Stimulated activated CD4-positive, alpha-beta T cell treated with anti-CD3 and anti-CD28 coated beads, TNF-alpha, amount 100 ng/mL, for 24 hours (primary cell): ENCODE measurements around the gene EXOC3.
"Not testable (repeated sequence)": the region's sequence is repeated elsewhere in the genome, so short reads cannot be mapped to it uniquely, and the experiment has no call there.

ENCODE experiments used
- DNase-seq, 3 experiments: peaks; one replicate each; pipeline ENCODE4 v3.0.0-alpha.2; 2020; ENCODE audit warnings: low read depth in 3 of 3

The EXOC3 gene

DNA sequence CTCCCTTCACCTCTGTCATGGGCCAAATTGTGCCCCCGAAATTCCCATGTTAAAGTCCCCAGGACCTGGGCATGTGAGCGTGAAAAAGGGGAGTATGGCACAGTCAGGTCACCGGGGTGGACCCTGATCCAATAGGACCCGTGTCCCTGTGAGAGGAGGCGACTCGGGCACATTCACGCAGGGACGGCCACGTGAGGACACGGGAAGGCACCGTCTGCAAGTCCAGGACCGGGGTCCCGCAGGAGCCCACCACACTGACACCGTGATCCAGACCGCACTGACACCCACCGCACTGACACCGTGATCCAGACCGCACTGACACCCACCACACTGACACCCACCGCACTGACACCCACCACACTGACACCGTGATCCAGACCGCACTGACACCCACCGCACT, 43.6 kb downstream of the EXOC3 start:
- not testable (repeated sequence) for DNase-seq

DNA sequence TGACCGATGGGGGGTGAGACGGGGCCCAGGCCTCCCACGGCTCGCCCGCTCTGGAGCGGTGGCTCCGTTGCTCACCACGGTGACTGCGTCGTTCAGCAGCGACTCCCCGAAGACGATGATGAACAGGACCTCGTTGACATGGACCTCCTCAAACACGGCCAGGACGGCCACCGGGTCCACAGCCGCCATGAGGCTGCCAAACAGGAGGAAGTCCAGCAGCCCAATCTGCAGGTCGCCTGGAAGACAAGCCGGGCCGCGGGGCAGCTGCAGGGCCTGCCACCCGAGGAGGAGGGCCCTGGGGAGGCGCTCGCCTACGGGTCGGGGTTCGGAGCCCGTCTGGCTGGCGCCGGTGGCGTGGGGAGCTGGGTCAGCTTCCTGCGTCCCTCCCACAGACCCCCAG, 45.3 kb downstream of the EXOC3 start:
- no peak for DNase-seq

DNA sequence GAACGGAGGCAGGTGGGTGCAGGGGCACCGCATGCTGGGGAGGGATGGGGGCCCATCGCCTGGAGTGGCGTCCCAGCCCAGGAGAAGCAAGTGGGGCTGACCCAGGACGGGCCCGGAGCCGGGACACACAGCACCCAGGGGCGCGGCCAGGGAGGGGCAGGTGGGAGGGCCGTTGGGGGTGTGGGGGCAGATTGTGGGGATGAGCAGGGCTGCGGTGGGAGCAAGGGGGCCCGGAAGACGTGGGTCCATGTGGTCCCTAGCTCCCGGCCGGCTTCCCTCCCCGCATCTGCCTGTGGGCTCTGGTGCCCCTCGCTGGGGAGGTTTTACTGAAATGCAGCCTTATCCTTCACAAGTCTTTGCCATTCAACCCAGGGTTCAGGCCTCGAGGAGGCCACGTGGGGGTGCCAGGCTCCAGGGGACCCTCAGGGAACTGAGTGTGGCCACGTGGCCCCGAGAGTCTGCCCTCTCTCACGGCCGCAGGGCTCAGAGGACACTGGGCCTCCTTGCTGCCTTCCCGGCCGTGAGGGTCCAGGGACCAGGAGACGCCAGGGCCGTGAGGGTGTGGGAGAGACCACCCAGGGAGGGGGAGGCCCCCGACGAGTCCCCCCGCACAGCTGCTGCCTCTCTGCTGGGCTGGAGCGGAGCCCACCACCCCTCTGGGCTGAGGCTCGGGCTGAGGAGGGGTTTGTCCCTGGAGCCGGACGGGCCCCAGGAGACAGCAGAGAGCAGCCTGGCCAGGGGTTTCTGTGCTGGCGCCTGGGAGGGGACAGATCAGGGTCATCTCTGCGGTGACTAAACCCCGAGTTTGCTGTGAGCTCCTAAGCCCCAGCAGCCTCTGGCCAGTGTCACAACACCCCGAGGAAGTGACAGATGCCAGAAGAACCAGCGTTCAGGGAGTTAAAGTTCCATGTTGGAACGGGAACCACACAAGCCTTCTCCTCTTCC, 46.0 kb downstream of the EXOC3 start:
- DNase-seq: no peak

DNA sequence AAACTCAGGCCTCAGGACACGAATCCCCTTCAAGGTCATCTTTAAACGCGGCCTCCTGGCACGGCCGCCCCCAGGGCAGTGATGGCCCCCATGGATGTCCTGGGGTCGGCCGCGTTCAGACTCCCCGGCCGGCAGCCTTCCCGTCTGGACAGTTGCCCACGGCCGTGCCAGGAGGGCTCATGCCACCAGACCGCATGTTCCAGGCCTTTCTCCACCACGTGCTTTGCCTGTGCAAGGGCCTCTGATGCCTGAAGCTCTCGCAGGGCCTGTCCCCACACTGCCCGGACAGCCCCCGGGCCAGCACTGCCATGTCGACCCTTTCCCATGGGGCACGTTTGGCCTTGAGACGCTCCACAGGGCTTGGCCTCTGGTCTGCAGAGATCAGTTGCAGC, 46.7 kb downstream of the EXOC3 start:
- no peak for DNase-seq

DNA sequence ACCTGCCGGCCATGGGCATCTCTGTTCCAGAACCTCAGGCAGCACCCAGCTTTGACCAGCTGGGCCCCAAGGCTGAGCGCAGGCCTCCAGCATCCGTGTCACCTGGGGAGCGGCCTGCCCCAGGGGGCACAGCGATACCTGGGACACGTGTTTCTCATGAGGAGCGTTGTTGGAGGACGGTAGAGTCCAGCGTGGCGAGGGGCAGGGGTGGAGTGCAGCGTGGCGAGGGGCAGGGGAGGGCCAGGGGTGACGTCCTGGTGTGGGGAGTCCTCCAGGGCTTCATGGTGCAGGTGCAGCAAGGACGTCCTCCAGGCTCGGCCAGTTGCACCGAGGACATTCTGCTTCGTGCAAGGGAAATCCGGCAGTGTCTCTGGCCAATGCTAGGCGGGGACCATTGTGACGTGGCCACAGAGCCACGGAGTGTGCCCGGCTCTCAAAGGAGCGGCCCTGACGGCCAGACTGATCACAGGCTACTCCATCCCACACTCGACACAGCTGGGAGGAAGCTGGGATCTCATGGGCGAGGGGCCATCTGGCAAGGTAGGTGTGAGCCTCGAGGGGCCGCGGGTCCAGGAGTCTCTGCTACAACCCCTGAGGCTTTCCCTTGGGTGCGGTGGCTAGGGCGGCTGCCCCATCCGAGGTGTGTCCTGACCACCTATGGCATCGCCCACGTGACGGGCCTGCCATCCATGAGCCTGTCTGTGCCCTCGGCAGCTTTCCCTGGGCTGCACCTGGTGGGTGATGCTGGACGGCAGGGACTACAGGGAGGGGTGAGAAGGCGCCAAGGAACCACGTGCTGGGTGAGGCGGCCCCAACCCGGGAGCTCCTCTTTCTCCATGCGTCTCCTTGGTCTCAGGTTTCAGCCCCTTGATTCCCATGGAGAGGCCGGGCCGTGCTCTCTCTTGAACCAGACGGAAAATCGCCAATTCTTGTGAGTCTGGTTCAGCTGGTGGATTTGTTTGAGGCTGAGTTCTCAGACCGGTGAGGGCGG, 47.4 kb downstream of the EXOC3 start:
- DNase-seq: no peak

DNA sequence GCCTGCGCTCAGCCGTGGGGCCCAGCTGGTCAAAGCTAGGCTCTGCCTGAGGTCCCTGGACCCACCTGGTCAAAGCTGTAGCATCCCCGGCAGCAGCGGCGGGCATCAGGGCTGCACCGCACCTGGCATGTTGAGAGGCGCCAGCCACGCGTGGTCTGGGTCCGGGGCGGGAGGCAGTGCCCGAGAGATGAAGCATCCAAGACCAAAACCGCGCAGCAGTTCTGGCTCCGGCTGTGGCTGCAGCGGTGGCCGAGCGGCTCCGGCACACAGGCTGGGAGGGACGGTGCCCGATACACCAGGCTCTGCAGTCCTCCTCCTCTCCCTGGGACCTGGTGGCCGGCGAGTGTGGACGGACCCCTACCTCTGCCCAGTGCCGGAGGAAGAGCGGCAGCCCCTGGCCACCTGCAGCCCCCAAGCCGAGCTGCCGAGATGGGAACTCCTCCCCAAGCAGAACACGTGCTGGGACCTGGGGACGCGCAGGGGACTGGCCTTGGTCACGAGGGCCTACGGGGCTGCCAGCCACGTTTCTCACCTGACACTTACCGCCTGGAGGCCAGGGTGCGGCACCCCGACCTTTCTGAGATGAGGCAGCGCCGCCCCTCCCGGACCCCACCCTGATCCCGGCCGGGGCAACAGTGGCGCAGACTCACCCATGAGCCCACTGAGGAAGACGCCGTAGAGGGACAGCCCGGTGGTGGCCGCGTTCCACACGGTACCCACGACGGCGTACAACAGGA, 48.3 kb downstream of the EXOC3 start:
- DNase-seq: no peak

DNA sequence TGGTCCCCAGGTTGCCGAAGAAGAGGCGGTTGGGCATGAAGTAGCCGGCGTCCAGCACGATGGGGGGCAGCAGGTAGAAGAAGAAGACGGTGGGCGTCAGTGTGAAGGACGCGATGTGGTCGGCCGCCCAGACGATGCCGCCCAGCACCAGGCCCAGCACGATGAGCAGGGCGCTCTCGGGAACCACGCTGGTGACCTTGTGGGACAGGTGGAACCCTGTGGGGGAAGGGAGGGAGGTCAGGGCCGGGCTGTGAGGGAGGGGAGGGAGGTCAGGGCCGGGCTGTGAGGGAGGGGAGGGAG, 48.8 kb downstream of the EXOC3 start:
- no peak for DNase-seq

DNA sequence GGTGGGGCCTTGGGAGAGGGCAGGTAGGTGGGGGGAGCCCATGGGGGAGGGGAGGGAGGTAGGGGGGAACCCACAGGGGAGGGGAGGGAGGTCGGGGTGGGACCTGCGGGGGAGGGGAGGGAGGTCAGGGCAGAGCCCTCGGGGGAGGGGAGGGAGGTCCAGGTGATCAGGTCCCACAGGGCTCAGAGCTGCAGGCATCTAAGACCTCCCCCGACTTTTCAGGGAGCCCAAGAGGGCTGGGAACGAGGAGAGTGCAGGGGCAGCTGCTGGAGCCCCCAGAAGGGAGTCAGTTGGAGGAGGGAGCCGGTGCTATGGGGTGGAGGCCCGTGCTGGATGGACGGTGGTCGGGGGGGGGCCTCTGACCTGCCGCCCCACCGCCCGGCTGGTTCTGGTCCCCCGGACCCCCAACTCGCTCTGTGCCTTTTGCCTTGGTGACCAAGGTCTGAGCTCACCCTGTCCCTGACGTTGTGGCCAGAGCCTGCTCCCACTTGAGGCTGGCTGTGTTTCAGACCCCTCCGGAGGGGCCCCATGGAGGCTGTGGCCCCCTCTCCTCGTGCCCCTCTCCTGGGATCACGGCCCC, 49.4 kb downstream of the EXOC3 start:
- DNase-seq: no peak

DNA sequence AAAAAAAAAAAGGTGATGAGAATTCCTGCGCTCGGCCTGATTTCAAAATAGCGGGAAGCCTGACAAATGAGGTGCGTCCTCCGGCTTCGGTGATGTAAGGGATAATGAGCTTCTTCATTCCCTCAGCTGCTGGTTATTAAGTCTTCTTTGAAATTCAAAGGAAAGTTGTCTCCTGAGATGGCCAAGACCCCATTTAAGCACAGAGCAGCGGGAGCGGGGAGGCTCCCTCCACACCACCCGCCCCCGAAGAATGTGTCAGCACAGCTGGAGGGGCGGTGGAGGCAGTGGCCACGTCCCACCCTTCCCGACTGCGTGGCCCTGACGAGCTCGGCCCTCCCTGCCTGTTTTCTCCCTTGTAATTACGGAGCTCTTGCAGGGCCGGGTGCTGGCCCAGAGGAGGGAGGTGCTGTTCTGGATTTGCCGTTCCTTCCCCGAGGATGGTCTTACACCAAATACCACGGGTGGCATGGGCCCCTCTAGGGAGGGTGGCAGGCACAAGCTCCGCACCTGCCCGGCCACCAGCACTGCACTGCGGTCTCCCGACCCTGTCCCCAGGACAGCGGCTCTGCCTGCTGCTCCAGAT, 50.2 kb downstream of the EXOC3 start:
- no peak for DNase-seq

DNA sequence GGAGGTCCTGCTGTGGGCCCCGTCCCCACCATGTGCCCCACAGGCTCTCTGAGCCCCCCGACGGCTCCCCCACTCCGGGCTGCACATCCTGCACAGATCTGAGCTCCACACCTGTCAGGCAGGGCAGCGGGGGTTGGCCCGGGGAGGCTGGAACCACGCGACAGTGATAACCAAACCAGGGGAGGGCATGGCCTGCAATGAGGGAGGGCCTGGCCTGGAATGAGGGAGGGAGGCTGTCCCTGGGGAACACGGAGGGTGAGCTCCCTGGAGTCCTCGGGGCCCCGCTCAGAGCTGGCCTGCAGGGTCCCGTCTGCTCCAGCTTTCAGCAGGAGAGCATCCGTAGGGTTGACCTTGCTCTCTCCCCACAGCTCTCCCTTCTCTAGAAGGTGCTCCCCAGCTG, 50.8 kb downstream of the EXOC3 start:
- no peak for DNase-seq

DNA sequence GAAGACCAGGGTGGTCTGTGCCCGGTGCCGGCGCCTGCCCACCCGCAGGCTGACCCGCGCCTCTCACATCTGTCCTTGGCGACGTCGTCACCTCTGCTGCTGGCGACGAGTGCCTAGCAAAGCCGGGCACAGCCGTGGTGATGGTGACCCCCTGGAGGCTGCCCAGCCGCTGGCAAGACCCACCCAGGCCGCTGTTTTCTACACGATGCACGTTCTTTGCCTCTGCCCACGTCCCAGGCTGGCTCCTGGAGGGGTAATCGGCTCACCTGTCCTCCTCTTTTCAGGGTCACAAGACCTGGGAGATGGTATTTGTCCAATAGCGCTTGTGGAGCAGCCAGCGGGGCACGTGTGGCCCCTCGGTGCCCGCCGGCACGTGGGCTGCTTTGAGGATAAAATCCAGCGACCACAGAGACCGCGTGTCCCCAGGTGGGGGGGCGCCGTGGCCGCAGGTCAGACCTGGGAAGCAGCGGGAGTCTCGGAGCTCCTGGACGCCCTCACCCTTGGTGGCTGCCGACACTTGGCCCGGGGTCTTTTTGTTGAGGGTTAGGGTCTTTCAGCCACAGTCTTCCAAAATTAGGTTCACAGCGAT, 51.8 kb downstream of the EXOC3 start:
- DNase-seq: no peak

DNA sequence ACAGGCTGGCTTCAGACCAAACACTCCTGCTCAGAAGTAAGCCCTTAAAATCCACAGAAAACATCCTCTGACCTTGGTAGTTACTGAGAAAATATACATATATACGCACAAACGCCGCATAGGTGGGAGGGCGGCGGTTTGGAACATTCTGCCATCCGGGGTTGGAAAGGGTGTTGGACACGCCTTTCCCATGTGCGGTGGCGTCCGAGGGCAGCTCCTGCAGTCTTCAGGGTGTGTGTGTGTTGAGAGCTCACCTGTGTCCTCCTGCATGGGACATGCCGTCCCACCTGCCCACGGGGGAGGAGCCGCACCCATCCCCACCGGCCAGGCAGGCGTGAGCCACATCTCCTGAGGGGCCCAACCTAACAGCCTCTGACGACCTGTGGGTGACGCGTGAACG, 53.1 kb downstream of the EXOC3 start:
- DNase-seq: no peak

DNA sequence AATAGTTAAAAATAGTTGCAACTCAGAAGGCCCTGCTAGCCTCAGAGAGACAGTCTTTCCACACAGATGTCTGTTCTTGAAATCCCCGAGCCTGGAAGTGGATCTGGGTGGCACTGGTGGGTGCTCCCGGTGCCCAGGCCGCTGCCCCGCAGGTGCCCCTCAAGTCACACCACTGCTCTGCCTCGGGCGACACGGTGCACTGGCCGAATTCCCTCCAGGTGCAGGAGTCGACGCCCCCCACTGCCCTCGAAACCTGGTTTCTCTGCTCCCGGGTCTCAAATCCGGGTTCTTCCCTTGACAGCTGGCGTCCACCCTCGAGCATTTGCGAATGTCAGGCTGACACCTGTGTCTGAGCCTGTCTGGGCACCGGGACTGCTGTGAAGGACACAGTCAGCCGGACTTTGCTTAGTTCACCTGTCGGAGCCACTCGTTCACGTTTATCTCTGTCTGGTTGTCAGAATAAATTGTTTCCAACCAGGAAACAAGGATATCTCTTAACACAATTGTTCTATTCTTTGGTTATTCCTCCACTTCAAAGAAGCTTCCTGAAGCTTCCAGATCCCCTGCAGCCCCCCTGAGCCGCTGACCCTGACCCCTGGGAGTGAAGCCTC, 54.2 kb downstream of the EXOC3 start:
- DNase-seq: no peak

DNA sequence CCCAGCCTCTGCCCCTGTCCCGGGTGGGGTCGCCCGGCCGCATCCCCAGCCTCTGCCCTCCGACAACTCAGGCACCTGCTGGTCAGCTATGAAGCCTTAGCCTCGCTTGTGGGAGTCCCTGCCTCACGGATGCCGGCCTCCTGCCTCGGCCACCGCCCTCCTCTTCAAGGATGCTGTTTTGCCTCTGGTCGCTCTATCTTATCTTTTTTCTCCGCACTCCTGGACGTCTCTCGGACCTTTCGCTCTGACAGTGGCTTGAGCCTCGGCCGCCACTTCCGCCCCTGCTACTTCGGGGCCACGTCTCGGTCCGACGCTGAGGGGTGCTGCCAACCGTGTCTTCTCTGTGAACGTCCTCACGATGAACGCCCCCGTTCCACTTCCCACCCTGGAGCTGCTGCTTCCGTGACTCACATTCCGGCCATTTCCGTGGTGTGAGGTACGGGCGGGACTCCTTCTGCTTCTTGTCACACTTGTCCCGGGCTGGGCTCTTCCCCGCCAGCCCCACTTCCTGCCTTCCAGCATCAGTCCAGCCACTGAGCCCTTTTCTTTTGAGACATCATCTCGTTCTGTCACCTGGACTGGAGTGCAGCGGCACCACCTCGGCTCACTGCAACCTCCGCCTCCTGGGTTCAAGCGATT, 55.0 kb downstream of the EXOC3 start:
- DNase-seq: no peak

DNA sequence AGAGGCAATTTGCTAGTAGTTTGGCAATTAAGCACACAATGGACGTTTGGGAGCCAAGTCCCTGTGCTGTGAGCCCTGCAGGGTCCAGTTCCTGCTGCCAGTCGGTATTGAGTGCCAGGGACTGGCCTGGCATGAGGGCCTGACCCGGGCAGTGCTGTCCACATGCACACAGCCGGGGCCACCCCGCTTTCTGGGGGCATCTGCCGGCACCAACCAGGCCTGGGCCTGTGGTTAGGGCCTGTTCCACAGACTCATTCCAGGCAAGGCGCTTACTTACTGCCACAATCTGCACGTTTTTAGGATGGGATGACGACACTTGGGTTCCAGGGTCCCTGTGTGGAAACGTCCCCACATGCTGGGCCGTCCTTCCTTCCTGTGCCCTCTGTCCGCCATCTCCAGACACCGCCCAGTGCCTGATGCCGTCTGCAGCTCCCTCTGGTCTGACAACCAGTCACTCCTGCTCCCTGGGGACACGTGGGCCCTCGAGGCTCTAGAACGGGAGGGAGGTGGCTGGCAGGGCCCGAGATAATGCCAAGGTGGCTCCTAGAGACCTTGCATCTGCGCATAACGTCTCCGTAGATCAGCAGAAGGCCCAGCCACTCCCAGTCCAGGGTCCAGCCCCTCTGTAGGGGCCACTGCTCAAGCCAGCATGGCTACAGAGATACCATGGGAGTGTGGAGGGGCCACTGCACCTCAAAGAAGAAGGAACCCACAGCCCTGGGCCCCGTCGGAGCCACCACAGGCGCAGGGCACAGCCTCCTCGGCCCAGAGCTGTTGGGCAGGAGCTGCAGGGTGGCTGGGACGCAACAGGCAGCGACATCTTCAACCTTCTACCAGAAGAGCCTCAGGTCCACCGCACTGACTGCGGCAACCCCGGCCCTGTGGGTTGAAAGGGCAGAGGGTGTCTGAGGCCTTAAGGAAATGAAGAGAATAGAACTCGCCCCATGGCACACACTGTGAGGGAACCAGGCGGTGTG, 56.5 kb downstream of the EXOC3 start:
- DNase-seq: no peak

DNA sequence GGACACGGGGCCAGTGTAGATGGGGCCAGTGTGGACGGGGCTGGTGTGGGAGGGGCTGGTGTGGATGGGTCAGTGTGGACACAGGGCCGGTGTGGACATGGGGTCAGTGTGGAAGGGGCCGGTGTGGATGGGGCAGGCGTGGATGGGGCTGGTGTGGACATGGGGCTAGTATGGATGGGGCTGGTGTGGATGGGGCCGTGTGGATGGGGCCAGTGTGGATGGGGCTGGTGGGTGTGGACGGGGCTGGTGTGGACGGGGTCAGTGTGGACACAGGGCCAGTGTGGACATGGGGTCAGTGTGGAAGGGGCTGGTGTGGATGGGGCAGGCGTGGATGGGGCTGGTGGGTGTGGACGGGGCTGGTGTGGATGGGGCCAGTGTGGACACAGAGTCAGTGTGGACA, 57.5 kb downstream of the EXOC3 start:
- no peak for DNase-seq

DNA sequence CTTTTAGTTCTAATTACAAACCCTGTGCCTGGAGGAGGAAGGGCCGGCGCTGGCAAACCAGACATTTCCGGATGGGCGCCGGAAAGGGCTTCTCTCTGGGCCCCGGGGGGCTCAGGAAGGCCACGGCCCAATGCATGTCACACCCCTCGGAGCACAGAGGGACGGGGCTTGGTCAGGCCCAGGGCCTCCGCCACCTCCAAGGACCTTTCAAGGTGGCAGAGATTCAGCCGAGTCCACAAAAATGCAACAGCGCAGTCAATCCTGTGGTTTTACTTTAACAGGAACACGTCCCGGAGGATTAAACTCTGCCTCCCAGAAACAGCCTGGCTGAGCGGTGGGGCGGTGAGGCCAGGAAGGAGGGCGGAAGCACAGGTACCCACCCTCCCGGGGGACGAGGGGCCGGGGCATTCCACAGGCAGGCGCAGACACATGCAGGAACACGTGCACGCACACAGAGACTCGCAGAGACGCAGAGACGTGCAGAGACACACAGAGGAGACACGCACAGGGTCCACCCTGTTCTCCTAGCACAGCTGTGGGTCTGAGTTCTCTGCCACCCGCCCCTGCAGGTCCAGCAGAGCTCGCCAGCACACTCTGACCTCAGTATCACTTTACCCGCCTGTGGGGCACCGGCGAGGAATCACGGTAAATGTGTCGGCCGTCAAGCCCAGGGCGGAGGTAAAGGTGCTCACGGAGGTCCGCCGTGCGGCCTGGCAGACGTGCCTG, 58.3 kb downstream of the EXOC3 start:
- DNase-seq: no peak

DNA sequence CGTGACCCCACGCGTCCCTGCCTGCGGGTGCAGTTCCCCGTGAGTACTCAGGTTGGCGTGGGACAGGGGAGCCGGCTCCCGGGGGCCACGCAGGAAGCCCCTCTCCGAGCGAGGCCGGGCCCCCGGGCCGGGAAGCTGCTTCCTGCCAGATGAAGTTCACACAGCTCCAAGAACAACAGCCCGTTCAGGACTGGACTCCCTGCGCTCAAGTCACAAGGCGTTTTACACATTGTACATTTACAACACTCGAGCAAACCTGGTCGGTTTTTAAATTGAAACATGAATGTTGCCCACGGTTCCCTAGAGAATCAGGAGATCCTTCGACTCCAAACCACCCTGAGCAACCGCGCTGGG, 58.8 kb downstream of the EXOC3 start:
- no peak for DNase-seq
